ENCODE measurements around the gene USP17L28. TPM values are rescaled to one million over a fixed set of nuclear protein-coding genes. Genes with fewer than 3 reads are reported as not detected.
"Not testable (repeated sequence)": the region's sequence is repeated elsewhere in the genome, so short reads cannot be mapped to it uniquely, and the experiment has no call there.

The USP17L28 gene
- total RNA-seq (not detected), polyA plus RNA-seq (not detected)

- H3K36me3 ChIP-seq (ENCODE audit: insufficient read depth); H3K4me1 ChIP-seq (ENCODE audit: insufficient read depth); DNase-seq (ENCODE audit: extremely low spot score); H3K4me3 ChIP-seq (ENCODE audit: low read depth, low read length); H3K27ac ChIP-seq (ENCODE audit: low read depth): not testable (repeated sequence)
- no CpG with 5 or more reads among the region's 15 CpGs for WGBS
Measured at GRCh38 chr4:9348593-9348992, at the start of gene USP17L28. USP17L28 (plus strand) TSS chr4:9348893; CDS start chr4:9348893, 0 bp downstream.

GRCh38 chr4:9324191-9324590 is 24.5 kb upstream of the USP17L28 start:
- WGBS: 100% methylated on average over 1 of the region's 13 CpGs
- not testable (repeated sequence) for H3K4me1 ChIP-seq (ENCODE audit: insufficient read depth); H3K27ac ChIP-seq (ENCODE audit: low read depth); DNase-seq (ENCODE audit: extremely low spot score); H3K4me3 ChIP-seq (ENCODE audit: low read depth, low read length); H3K36me3 ChIP-seq (ENCODE audit: insufficient read depth)

GRCh38 chr4:9324865-9325264 is 23.8 kb upstream of the USP17L28 start, which contains the start of gene USP17L24:
USP17L24 (plus strand) TSS chr4:9325165; CDS start chr4:9325165, 0 bp downstream.
- H3K4me1 ChIP-seq (ENCODE audit: insufficient read depth); DNase-seq (ENCODE audit: extremely low spot score); H3K27ac ChIP-seq (ENCODE audit: low read depth); H3K36me3 ChIP-seq (ENCODE audit: insufficient read depth); H3K4me3 ChIP-seq (ENCODE audit: low read depth, low read length): not testable (repeated sequence)
- WGBS: no CpG with 5 or more reads among the region's 15 CpGs

- not testable (repeated sequence) for H3K4me1 ChIP-seq (ENCODE audit: insufficient read depth); DNase-seq (ENCODE audit: extremely low spot score); H3K4me3 ChIP-seq (ENCODE audit: low read depth, low read length); H3K27ac ChIP-seq (ENCODE audit: low read depth); H3K36me3 ChIP-seq (ENCODE audit: insufficient read depth)
- no CpG with 5 or more reads among the region's 15 CpGs for WGBS
Measured at GRCh38 chr4:9329611-9330010, 19.1 kb upstream of the USP17L28 start, which contains the start of gene USP17L25. USP17L25 (plus strand) TSS chr4:9329911; CDS start chr4:9329911, 0 bp downstream.

- H3K4me3 ChIP-seq (ENCODE audit: low read depth, low read length); H3K27ac ChIP-seq (ENCODE audit: low read depth); H3K4me1 ChIP-seq (ENCODE audit: insufficient read depth); H3K36me3 ChIP-seq (ENCODE audit: insufficient read depth); DNase-seq (ENCODE audit: extremely low spot score): not testable (repeated sequence)
- WGBS: no CpG with 5 or more reads among the region's 15 CpGs
Measured at GRCh38 chr4:9334358-9334757, 14.3 kb upstream of the USP17L28 start, which contains the start of gene USP17L26. USP17L26 (plus strand) TSS chr4:9334658; CDS start chr4:9334658, 0 bp downstream.

GRCh38 chr4:9339103-9339502 is 9.6 kb upstream of the USP17L28 start, which contains the start of gene USP17L5:
USP17L5 (plus strand) TSS chr4:9339403; CDS start chr4:9339403, 0 bp downstream.
- not testable (repeated sequence) for H3K4me3 ChIP-seq (ENCODE audit: low read depth, low read length); H3K4me1 ChIP-seq (ENCODE audit: insufficient read depth); DNase-seq (ENCODE audit: extremely low spot score); H3K27ac ChIP-seq (ENCODE audit: low read depth); H3K36me3 ChIP-seq (ENCODE audit: insufficient read depth)
- WGBS: no CpG with 5 or more reads among the region's 15 CpGs

GRCh38 chr4:9343848-9344247 is 4.8 kb upstream of the USP17L28 start, which contains the start of gene USP17L27:
USP17L27 (plus strand) TSS chr4:9344148; CDS start chr4:9344148, 0 bp downstream.
- not testable (repeated sequence) for DNase-seq (ENCODE audit: extremely low spot score); H3K4me3 ChIP-seq (ENCODE audit: low read depth, low read length); H3K36me3 ChIP-seq (ENCODE audit: insufficient read depth); H3K4me1 ChIP-seq (ENCODE audit: insufficient read depth); H3K27ac ChIP-seq (ENCODE audit: low read depth)
- no CpG with 5 or more reads among the region's 15 CpGs for WGBS

- H3K36me3 ChIP-seq (ENCODE audit: insufficient read depth); H3K4me1 ChIP-seq (ENCODE audit: insufficient read depth): not testable (repeated sequence)
- 94% methylated on average over 13 of the region's 18 CpGs for WGBS
Measured at GRCh38 chr4:9350866-9351265, 2.2 kb downstream of the USP17L28 start.

GRCh38 chr4:9353338-9353737 is 4.6 kb downstream of the USP17L28 start, which contains the start of gene USP17L29:
USP17L29 (plus strand) TSS chr4:9353638; CDS start chr4:9353638, 0 bp downstream.
- not testable (repeated sequence) for H3K36me3 ChIP-seq (ENCODE audit: insufficient read depth); H3K27ac ChIP-seq (ENCODE audit: low read depth); H3K4me1 ChIP-seq (ENCODE audit: insufficient read depth); H3K4me3 ChIP-seq (ENCODE audit: low read depth, low read length); DNase-seq (ENCODE audit: extremely low spot score)
- WGBS: no CpG with 5 or more reads among the region's 15 CpGs

More at GRCh38 chr4:9350866-9351265, 2.2 kb downstream of the USP17L28 start:
- not testable (repeated sequence) for H3K27ac ChIP-seq (ENCODE audit: low read depth); H3K4me3 ChIP-seq (ENCODE audit: low read depth, low read length); DNase-seq (ENCODE audit: extremely low spot score)

GRCh38 chr4:9362829-9363228 is 14.1 kb downstream of the USP17L28 start, which contains the start of gene USP17L30:
USP17L30 (plus strand) TSS chr4:9363129; CDS start chr4:9363129, 0 bp downstream.
- not testable (repeated sequence) for DNase-seq (ENCODE audit: extremely low spot score); H3K4me3 ChIP-seq (ENCODE audit: low read depth, low read length); H3K36me3 ChIP-seq (ENCODE audit: insufficient read depth); H3K4me1 ChIP-seq (ENCODE audit: insufficient read depth); H3K27ac ChIP-seq (ENCODE audit: low read depth)
- no CpG with 5 or more reads among the region's 15 CpGs for WGBS

- 34% methylated on average over 1 of the region's 1 CpG for WGBS
- H3K4me3 ChIP-seq (ENCODE audit: low read depth, low read length); DNase-seq (ENCODE audit: extremely low spot score): not testable (repeated sequence)
Measured at GRCh38 chr4:9379881-9380280, 31.2 kb downstream of the USP17L28 start.

GRCh38 chr4:9381012-9381534 is 32.4 kb downstream of the USP17L28 start:
- 22% methylated on average over 36 of the region's 36 CpGs for WGBS
- DNase-seq (ENCODE audit: extremely low spot score): not testable (repeated sequence)

More at GRCh38 chr4:9379881-9380280, 31.2 kb downstream of the USP17L28 start:
- not testable (repeated sequence) for H3K27ac ChIP-seq (ENCODE audit: low read depth); H3K4me1 ChIP-seq (ENCODE audit: insufficient read depth); H3K36me3 ChIP-seq (ENCODE audit: insufficient read depth)

GRCh38 chr4:9384126-9384525 is 35.4 kb downstream of the USP17L28 start:
- DNase-seq (ENCODE audit: extremely low spot score): no peak
- WGBS: 69% methylated on average over 1 of the region's 1 CpG
- H3K4me3 ChIP-seq (ENCODE audit: low read depth, low read length): no peak overlapping the region
- H3K27ac ChIP-seq (ENCODE audit: low read depth): no peak overlapping the region
- H3K4me1 ChIP-seq (ENCODE audit: insufficient read depth): no peaks in the 10 kb centered on the region
- H3K36me3 ChIP-seq (ENCODE audit: insufficient read depth): no peaks in the 10 kb centered on the region

More at GRCh38 chr4:9381012-9381534, 32.4 kb downstream of the USP17L28 start:
- H3K4me3 ChIP-seq (ENCODE audit: low read depth, low read length); H3K4me1 ChIP-seq (ENCODE audit: insufficient read depth); H3K36me3 ChIP-seq (ENCODE audit: insufficient read depth); H3K27ac ChIP-seq (ENCODE audit: low read depth): not testable (repeated sequence)

GRCh38 chr4:9389001-9389400 is 40.3 kb downstream of the USP17L28 start:
- H3K36me3 ChIP-seq (ENCODE audit: insufficient read depth); H3K27ac ChIP-seq (ENCODE audit: low read depth); H3K4me3 ChIP-seq (ENCODE audit: low read depth, low read length); H3K4me1 ChIP-seq (ENCODE audit: insufficient read depth); DNase-seq (ENCODE audit: extremely low spot score): not testable (repeated sequence)
- 15% methylated on average over 2 of the region's 2 CpGs for WGBS
